Loucy (cell line): Measurements from ENCODE around the gene CLDN15.

Source experiments
- EZH2phosphoT487 ChIP-seq: fragments of 200-600 bp; IDR thresholded peaks from 2 replicates; pipeline ENCODE4 v1.6.1; 2018; ENCODE audit warnings: antibody characterized with exemption, mild to moderate bottlenecking, moderate library complexity, borderline replicate concordance
- TF ChIP-seq, protein P1 (sequence below): fragments of 200-600 bp; sonication (generic); conservative IDR thresholded peaks from 2 replicates; pipeline ENCODE4 v1.5.1; 2014; ENCODE audit warnings: mild to moderate bottlenecking, antibody characterized with exemption, low read length

DNA sequence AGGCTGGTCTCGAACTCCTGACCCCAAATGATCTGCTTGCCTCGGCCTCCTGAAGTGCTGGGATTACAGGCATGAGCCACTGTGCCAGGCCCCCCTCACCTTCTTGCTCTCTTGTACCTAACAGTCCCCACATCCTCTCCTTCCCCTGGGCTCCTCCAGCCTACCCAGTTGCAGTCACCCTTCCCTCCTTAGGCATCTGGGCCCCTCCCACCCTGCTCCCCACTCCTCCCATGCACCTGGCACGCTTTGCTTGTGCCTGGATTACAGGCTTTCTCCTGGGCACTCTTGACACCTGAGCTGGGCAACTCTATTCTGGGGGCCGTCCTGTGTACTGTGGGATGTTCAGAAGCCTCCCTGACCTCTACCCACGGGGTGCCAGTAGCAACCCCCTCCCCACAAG is 3.0 kb downstream of the CLDN15 start:
- TF ChIP-seq, protein P1, sequence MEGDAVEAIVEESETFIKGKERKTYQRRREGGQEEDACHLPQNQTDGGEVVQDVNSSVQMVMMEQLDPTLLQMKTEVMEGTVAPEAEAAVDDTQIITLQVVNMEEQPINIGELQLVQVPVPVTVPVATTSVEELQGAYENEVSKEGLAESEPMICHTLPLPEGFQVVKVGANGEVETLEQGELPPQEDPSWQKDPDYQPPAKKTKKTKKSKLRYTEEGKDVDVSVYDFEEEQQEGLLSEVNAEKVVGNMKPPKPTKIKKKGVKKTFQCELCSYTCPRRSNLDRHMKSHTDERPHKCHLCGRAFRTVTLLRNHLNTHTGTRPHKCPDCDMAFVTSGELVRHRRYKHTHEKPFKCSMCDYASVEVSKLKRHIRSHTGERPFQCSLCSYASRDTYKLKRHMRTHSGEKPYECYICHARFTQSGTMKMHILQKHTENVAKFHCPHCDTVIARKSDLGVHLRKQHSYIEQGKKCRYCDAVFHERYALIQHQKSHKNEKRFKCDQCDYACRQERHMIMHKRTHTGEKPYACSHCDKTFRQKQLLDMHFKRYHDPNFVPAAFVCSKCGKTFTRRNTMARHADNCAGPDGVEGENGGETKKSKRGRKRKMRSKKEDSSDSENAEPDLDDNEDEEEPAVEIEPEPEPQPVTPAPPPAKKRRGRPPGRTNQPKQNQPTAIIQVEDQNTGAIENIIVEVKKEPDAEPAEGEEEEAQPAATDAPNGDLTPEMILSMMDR: no peak
- TF ChIP-seq EZH2phosphoT487: no peak
